Endodermal cell (in vitro differentiated cells): ENCODE measurements around the gene CCDC33. TPM values are rescaled to one million over a fixed set of nuclear protein-coding genes. Genes with fewer than 3 reads are reported as not detected.

Experiments
- DNase-seq: peaks from one replicate; pipeline ENCODE4 v3.0.0-alpha.2; 2017
- H3K27ac ChIP-seq: 2 replicates; pipeline ENCODE4 v1.5.1; 2013; ENCODE audit warnings: mild to moderate bottlenecking, low read depth, low read length, moderate library complexity
- H3K27me3 ChIP-seq: 2 replicates; pipeline ENCODE4 v1.6.1; 2013; ENCODE audit warnings: mild to moderate bottlenecking, low read length, moderate library complexity; ENCODE audit not compliant: insufficient read depth, control insufficient read depth, poor library complexity, severe bottlenecking
- H3K36me3 ChIP-seq: 2 replicates; pipeline ENCODE4 v1.7.0; 2013; ENCODE audit warnings: mild to moderate bottlenecking, low read length, moderate library complexity; ENCODE audit not compliant: control insufficient read depth, insufficient read depth
- H3K4me1 ChIP-seq: one replicate; pipeline ENCODE4 v1.7.0; 2013; ENCODE audit warnings: low read length; ENCODE audit not compliant: control insufficient read depth, insufficient read depth
- H3K4me3 ChIP-seq: 2 replicates; pipeline ENCODE4 v1.5.1; 2013; ENCODE audit warnings: mild to moderate bottlenecking, low read length, moderate library complexity
- H3K9ac ChIP-seq: 2 replicates; pipeline ENCODE4 v1.6.1; 2013; ENCODE audit warnings: mild to moderate bottlenecking, low read length, moderate library complexity; ENCODE audit not compliant: poor library complexity, severe bottlenecking; ENCODE audit errors: extremely low read depth
- H3K9me3 ChIP-seq: 2 replicates; pipeline ENCODE4 v1.6.1; 2013; ENCODE audit warnings: mild to moderate bottlenecking, low read length, moderate library complexity; ENCODE audit not compliant: control insufficient read depth
- H3K27ac Mint-ChIP-seq: 2 replicates; pipeline ENCODE4 v1.8.0; 2020; ENCODE audit warnings: mixed read lengths
- H3K27me3 Mint-ChIP-seq: 2 replicates; pipeline ENCODE4 v1.8.0; 2021; ENCODE audit warnings: mild to moderate bottlenecking, mixed read lengths; ENCODE audit not compliant: insufficient read depth
- H3K36me3 Mint-ChIP-seq: 2 replicates; pipeline ENCODE4 v1.8.0; 2020; ENCODE audit warnings: low read depth, mixed read lengths
- H3K4me1 Mint-ChIP-seq: 2 replicates; pipeline ENCODE4 v1.8.0; 2020; ENCODE audit warnings: mixed read lengths
- H3K4me3 Mint-ChIP-seq: 2 replicates; pipeline ENCODE4 v1.8.0; 2020; ENCODE audit warnings: mild to moderate bottlenecking, moderate library complexity, mixed read lengths
- H3K9me3 Mint-ChIP-seq: 2 replicates; pipeline ENCODE4 v1.8.0; 2020; ENCODE audit warnings: mild to moderate bottlenecking, mixed read lengths
- CTCF ChIP-seq: fragments of 200-600 bp; sonication (generic); conservative IDR thresholded peaks from 2 replicates; pipeline ENCODE4 v1.5.0; 2021; ENCODE audit warnings: antibody characterized with exemption, mild to moderate bottlenecking
- WGBS, 2 experiments: methylation state at CpG; one replicate each; pipeline versions ENCODE4 v1.1.5 to v1.1.7; 2013; ENCODE audit warnings: missing lambda C conversion rate in 2 of 2, mixed read lengths in 1 of 2; ENCODE audit not compliant: insufficient coverage in 1 of 2, insufficient read length in 1 of 2; 5-methylcytosine and 5-hydroxymethylcytosine counted together
- total RNA-seq, 2 donors: library from RNA; stranded (reverse); fragmentation: NEBNext Ultra II Directional in 1 of 2; extraction: Animal tissue kit (Norgen Biotek cat#: 25700) in 1 of 2; gene quantifications; 2 replicates in 1 of 2; 3 replicates in 1 of 2; pipeline ENCODE4 v1.2.1, GENCODE V29; 2021

Gene CCDC33
- total RNA-seq, 2 donors from 2014 or later, result 2.8 to 3.5 TPM

DNA sequence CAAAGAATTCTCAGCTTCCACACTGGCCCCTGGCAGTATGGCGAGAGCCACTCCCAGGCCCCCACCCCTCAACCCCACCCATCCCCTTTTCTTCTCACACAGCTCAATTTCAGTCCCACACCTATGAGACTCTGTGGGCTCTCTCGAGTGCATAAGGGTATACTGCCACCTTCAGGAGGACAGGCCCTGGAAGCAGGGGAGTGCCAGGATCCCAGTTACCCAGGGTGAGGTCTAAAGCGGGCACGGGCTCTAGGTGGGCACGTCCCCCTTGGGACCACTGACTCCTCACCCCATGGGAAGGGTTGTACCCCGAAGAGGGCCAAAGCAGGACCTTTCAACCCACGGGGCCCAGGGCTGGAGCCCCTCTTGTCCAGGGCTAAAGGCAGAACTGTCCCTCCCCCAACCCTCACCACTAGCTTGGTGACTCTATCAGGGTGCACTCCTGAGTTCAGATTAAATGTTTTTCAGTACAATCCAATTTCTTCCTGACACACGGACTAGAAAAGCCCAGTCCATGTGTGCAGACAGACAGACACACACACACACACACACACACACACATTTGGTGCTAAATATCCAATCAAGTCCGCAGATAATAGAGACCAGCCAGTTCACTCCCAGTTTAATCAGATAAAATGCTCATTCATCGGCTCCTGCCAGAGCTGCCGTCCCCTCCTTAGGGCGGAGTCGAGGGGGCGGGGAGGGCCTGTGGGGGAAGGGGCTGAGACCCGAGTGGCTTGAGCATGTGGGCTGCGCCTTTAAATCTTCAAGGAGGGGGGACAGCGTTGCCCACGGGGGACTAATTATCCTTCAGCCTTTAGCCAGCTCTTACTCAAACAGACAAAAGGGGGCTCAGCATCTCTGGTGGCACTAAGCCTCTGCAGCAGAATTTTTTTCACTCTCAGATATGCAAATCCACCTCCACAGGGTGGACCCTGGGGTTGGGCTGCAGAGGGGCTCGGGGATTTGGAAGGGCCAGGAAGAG is 72.0 kb downstream of the CCDC33 start:
- peaks cover 51% of the 10 kb centered on the region for H3K4me1 Mint-ChIP-seq
- H3K4me3 ChIP-seq, result no peak overlapping the region
- no peaks in the 10 kb centered on the region for H3K4me1 ChIP-seq
- H3K9ac ChIP-seq, result no peak overlapping the region
- peak; percentile 83 for TF ChIP-seq CTCF
- H3K36me3 ChIP-seq, result no peaks in the 10 kb centered on the region
- peaks cover 10% of the 10 kb centered on the region for H3K27me3 Mint-ChIP-seq
- H3K36me3 Mint-ChIP-seq, result no peaks in the 10 kb centered on the region
- WGBS, 2 experiments, result 27 to 38% methylated on average over 3 to 19 of the region's 19 CpGs
- H3K9me3 Mint-ChIP-seq, result no peaks in the 10 kb centered on the region
- H3K4me3 Mint-ChIP-seq, result no peak overlapping the region
- no peaks in the 10 kb centered on the region for H3K9me3 ChIP-seq
- no peak overlapping the region for H3K27ac Mint-ChIP-seq
- H3K27me3 ChIP-seq, result no peaks in the 10 kb centered on the region
- DNase-seq, result peak; percentile 86
- H3K27ac ChIP-seq, result no peak overlapping the region

DNA sequence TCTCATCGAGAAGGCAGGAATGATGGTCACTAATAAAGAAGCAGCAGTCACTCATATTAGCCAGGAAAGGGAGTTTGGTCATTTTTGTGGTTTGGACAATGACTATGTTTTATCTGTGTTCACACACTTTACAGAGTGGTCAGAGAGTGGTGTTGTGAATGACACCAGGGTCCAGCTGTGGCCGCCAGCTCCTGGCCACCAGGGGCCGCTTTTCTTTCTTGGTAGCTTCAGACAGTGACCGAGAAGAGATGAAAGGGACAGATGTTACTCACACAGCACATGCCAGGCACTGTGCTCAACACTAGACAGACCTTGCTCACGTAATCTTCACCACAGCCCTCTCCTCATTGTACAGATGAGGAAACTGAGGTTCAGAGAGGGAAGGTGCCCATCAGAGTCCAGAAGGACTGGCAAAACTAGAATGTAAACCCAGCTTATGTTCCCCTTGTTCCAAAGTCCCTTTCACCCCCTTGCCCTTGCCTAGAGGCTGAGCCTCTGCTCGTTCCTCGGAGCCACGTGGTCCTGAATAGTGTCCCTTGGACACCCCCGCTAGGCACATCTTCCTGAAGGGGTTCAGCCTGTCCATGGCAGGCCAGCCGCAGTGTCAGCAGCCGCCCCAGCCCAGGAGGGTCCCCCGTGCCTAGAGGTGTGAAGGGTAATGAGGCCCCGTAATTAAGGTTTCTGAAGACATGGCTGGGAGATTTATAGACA is 75.8 kb downstream of the CCDC33 start:
- Histone ChIP-seq H3K9ac (no peak overlapping the region), H3K4me3 (no peak overlapping the region), H3K27ac (peak overlapping the region; percentile 24), H3K27me3 (no peaks in the 10 kb centered on the region), H3K4me1 (no peaks in the 10 kb centered on the region), H3K9me3 (no peaks in the 10 kb centered on the region), H3K36me3 (no peaks in the 10 kb centered on the region)
- Mint-ChIP-seq H3K27ac (no peak overlapping the region), H3K27me3 (peaks cover 8% of the 10 kb centered on the region), H3K4me3 (no peak overlapping the region), H3K4me1 (peaks cover 38% of the 10 kb centered on the region), H3K9me3 (no peaks in the 10 kb centered on the region), H3K36me3 (no peaks in the 10 kb centered on the region)
- TF ChIP-seq CTCF, result peak; percentile 91
- WGBS, 2 experiments, result 62 to 66% methylated on average over 7 to 13 of the region's 13 CpGs
- peak; percentile 87 for DNase-seq

GRCh38 chr15:74312445-74313007 is 76.4 kb downstream of the CCDC33 start:
- peaks cover 34% of the 10 kb centered on the region for H3K4me1 Mint-ChIP-seq
- no peak overlapping the region for H3K4me3 ChIP-seq
- H3K4me1 ChIP-seq, result no peaks in the 10 kb centered on the region
- WGBS, 2 experiments, result 89 to 95% methylated on average over 9 of the region's 9 CpGs
- H3K36me3 ChIP-seq, result no peaks in the 10 kb centered on the region
- H3K27ac Mint-ChIP-seq, result no peak overlapping the region
- TF ChIP-seq CTCF, result no peak
- no peaks in the 10 kb centered on the region for H3K27me3 ChIP-seq
- peaks cover 8% of the 10 kb centered on the region for H3K27me3 Mint-ChIP-seq
- H3K9me3 ChIP-seq, result no peaks in the 10 kb centered on the region
- H3K9ac ChIP-seq, result no peak overlapping the region
- no peak for DNase-seq
- H3K36me3 Mint-ChIP-seq, result no peaks in the 10 kb centered on the region
- no peak overlapping the region for H3K4me3 Mint-ChIP-seq
- no peaks in the 10 kb centered on the region for H3K9me3 Mint-ChIP-seq
- H3K27ac ChIP-seq, result peak overlapping the region; percentile 24
